ENCODE results near the gene PRR19.

DNA sequence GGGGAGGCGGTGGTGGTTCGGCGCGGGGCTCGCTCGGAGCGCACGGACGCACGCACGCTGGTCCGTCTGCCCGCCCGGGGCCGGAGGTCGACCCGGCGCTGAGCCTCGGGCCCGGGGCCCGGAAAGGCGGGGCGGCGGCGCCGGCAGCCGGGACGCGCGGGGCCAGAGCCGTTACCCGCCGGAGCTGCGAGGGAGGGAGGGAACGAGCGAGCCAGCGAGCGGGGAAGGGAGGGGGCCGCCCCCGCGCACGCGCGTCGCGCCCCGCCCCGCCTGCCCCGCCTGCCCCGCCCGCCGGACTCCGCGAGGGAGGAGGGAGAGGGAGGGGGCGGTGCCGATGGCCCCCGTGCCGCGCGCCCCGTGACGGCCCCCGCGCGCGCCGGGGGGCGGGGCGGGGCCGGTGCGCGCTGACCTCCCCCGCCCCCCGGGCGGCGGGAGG is 17.8 kb upstream of the PRR19 start:
- TF ChIP-seq POLR2A (IDR thresholded peaks at IDR 0.05; ENCODE audit: low read depth, low read length), result peak; percentile 43; the same call in 1 of the 2 replicates
- TF ChIP-seq TAF1 (IDR thresholded peaks at IDR 0.05; ENCODE audit: borderline replicate concordance, low read depth, low read length), result no peak
- no peak for TF ChIP-seq POLR2AphosphoS5 (IDR thresholded peaks at IDR 0.05; ENCODE audit: low read depth, low read length)

Measured in GM12892 (cell line).